Measurements from ENCODE around the gene RTN4IP1.

RTN4IP1 gene

GRCh38 chr6:106667022-106667402 lies 37.7 kb upstream of the RTN4IP1 start:
- H3K4me3 ChIP-seq (ENCODE audit: low read depth, low read length): no peak overlapping the region
- TF ChIP-seq, protein P1, sequence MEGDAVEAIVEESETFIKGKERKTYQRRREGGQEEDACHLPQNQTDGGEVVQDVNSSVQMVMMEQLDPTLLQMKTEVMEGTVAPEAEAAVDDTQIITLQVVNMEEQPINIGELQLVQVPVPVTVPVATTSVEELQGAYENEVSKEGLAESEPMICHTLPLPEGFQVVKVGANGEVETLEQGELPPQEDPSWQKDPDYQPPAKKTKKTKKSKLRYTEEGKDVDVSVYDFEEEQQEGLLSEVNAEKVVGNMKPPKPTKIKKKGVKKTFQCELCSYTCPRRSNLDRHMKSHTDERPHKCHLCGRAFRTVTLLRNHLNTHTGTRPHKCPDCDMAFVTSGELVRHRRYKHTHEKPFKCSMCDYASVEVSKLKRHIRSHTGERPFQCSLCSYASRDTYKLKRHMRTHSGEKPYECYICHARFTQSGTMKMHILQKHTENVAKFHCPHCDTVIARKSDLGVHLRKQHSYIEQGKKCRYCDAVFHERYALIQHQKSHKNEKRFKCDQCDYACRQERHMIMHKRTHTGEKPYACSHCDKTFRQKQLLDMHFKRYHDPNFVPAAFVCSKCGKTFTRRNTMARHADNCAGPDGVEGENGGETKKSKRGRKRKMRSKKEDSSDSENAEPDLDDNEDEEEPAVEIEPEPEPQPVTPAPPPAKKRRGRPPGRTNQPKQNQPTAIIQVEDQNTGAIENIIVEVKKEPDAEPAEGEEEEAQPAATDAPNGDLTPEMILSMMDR (IDR thresholded peaks at IDR 0.05; ENCODE audit: insufficient read depth, low read length, missing control alignments): no peak
- CTCF ChIA-PET: no interaction called here
- no peak for DNase-seq (ENCODE audit: low read depth, low spot score)
- POLR2A ChIA-PET: no interaction called here

GRCh38 chr6:106666282-106667021 lies 37.2 kb upstream of the RTN4IP1 start:
- TF ChIP-seq, protein P1 (IDR thresholded peaks at IDR 0.05; ENCODE audit: insufficient read depth, low read length, missing control alignments): no peak
- H3K4me3 ChIP-seq (ENCODE audit: low read depth, low read length): no peak overlapping the region
- DNase-seq (ENCODE audit: low read depth, low spot score): no peak
- CTCF ChIA-PET: no interaction called here
- POLR2A ChIA-PET: no interaction called here

DNA sequence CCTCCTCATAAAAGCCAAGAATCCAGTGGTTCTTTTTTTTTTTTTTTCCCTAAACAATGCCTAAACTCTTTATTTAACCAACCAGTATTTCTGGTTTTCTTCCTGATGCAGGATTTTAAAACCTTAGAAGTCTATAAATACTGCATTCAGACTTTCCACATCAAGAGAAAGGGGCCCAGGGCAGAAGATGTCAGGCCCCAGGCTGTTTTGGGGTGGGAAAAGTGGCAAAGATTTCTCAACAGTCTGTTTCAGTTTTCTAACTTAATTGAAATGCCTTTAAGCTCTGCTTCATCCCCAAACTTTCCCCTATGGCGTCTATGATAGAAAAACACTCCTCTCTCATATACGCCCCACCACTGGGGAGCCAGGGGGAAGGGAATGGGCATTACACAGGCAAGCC lies 33.2 kb upstream of the RTN4IP1 start:
- ChIA-PET POLR2A (no interaction called here), CTCF (no interaction called here)
- TF ChIP-seq, protein P1 (IDR thresholded peaks at IDR 0.05; ENCODE audit: insufficient read depth, low read length, missing control alignments): no peak
- no peak for DNase-seq (ENCODE audit: low read depth, low spot score)
- no peak overlapping the region for H3K4me3 ChIP-seq (ENCODE audit: low read depth, low read length)

DNA sequence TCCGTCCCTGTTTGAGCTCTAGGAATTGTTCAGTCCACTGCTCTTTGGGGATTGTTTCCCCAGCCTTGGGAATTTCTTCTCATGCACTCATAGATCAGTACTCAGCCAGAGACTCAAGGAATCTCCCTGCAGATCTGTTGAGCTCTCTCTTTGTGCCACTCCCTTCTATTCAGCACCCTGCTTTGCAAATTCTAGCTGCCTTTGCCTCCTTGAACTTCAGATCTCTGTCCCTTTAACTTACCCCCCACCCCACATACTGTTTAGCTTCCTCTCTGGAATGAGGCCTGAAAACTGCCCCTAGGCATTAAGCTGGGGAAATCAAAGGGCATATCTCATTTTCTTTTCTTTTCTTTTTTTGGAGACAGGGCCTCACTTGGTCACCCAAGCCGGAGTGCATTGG lies 30.6 kb upstream of the RTN4IP1 start:
- TF ChIP-seq, protein P1 (IDR thresholded peaks at IDR 0.05; ENCODE audit: insufficient read depth, low read length, missing control alignments): no peak
- H3K4me3 ChIP-seq (ENCODE audit: low read depth, low read length): no peak overlapping the region
- DNase-seq (ENCODE audit: low read depth, low spot score): no peak
- CTCF ChIA-PET: interaction anchor here (1.0 kb wide), 1 partner anchor 320 kb away, joined by 4 read pairs; no protein-coding TSS in a partner anchor
- POLR2A ChIA-PET: no interaction called here

- TF ChIP-seq, protein P1 (IDR thresholded peaks at IDR 0.05; ENCODE audit: insufficient read depth, low read length, missing control alignments): no peak
- POLR2A ChIA-PET: no interaction called here
- DNase-seq (ENCODE audit: low read depth, low spot score): no peak
Measured at GRCh38 chr6:106658469-106658868, 29.2 kb upstream of the RTN4IP1 start.

DNA sequence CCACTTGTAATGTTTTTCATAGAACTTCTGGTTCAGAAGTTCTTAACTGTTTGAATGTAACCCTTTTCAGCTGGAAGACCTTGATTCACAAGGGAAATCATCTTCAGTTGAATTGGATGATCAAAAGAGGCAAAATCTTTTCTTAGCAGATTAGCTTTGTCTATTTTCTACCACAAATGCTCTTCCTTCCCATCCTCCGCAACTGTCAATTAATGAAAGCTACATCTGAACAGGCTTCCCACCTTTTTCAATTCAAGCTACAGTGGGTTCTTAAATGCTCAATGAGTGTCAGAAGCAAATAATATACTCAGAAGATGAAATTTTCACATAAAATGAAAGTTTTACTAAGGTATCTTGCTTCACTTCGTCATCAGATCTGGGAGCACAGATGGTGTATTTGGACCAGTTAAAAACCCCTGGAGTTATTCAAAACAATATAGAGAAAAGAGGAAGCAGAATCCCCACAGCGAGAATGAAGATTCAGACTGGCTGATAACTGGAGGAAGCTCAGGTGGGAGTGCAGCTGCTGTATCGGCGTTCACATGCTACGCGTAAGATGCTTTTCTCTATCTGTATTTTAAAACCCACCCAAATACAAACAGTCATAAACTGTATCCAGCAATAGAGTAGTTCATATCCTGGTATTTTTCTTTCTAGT lies 19.5 kb upstream of the RTN4IP1 start:
- H3K4me3 ChIP-seq (ENCODE audit: low read depth, low read length): no peak overlapping the region
- TF ChIP-seq, protein P1 (IDR thresholded peaks at IDR 0.05; ENCODE audit: insufficient read depth, low read length, missing control alignments): no peak
- POLR2A ChIA-PET: no interaction called here
- no peak for DNase-seq (ENCODE audit: low read depth, low spot score)
- CTCF ChIA-PET: interaction anchor here (1.1 kb wide), 1 partner anchor 201 kb away, joined by 3 read pairs; no protein-coding TSS in a partner anchor

More at GRCh38 chr6:106658469-106658868, 29.2 kb upstream of the RTN4IP1 start:
- CTCF ChIA-PET: no interaction called here
- H3K4me3 ChIP-seq (ENCODE audit: low read depth, low read length): no peak overlapping the region

Data from AG04449 (cell line).